ENCODE results near the gene ELFN2. TPM values are rescaled to one million over a fixed set of nuclear protein-coding genes. Genes with fewer than 3 reads are reported as not detected.

Gene ELFN2
- total and polyA plus RNA-seq, 12 donors: 0.04 to 3.3 (median 0.32) TPM; not detected in 2

GRCh38 chr22:37387793-37388192, 39.5 kb downstream of the ELFN2 start:
- DNase-seq: no peak
- intact Hi-C loops (cut with DNase I): no loop called here
- no peak for TF ChIP-seq CTCF (IDR thresholded peaks at IDR 0.05)
- no peak for TF ChIP-seq POLR2A (IDR thresholded peaks at IDR 0.05)
- H3K36me3 ChIP-seq (replicated peaks in 1 of 2): no peaks in the 10 kb centered on the region
- no peaks in the 10 kb centered on the region for H3K9me3 ChIP-seq (replicated peaks in 1 of 3)
- WGBS, 4 donors: 50 to 62% (median 57%) methylated on average over 10 of the region's 10 CpGs
- no peak overlapping the region for H3K27ac ChIP-seq
- no peaks in the 10 kb centered on the region for H3K4me1 ChIP-seq (replicated peaks in 1 of 2)
- H3K27me3 ChIP-seq: no peaks in the 10 kb centered on the region
- no peak overlapping the region for H3K4me3 ChIP-seq

- WGBS, 4 donors: 64 to 82% (median 76%) methylated on average over 4 to 19 of the region's 19 CpGs
- no peak overlapping the region for H3K4me3 ChIP-seq
- H3K4me1 ChIP-seq (replicated peaks in 1 of 2): no peaks in the 10 kb centered on the region
- no peaks in the 10 kb centered on the region for H3K36me3 ChIP-seq (replicated peaks in 1 of 2)
- no peak for DNase-seq
- H3K27ac ChIP-seq: no peak overlapping the region
- H3K27me3 ChIP-seq: no peaks in the 10 kb centered on the region
- TF ChIP-seq POLR2A (IDR thresholded peaks at IDR 0.05): no peak
- no peak for TF ChIP-seq CTCF (IDR thresholded peaks at IDR 0.05)
- H3K9me3 ChIP-seq (replicated peaks in 1 of 3): no peaks in the 10 kb centered on the region
- intact Hi-C loops (cut with DNase I): no loop called here
Measured at GRCh38 chr22:37386441-37386840, 40.8 kb downstream of the ELFN2 start.

GRCh38 chr22:37384691-37385090, 42.6 kb downstream of the ELFN2 start:
- Histone ChIP-seq H3K9me3 (replicated peaks in 1 of 3) (no peaks in the 10 kb centered on the region), H3K36me3 (replicated peaks in 1 of 2) (no peaks in the 10 kb centered on the region), H3K4me3 (no peak overlapping the region), H3K27me3 (no peaks in the 10 kb centered on the region), H3K27ac (no peak overlapping the region), H3K4me1 (replicated peaks in 1 of 2) (no peaks in the 10 kb centered on the region)
- WGBS, 4 donors: 67 to 90% (median 80%) methylated on average over 2 to 12 of the region's 12 CpGs
- TF ChIP-seq CTCF (IDR thresholded peaks at IDR 0.05) (no peak), POLR2A (IDR thresholded peaks at IDR 0.05) (no peak)
- DNase-seq: no peak
- intact Hi-C loops (cut with DNase I): no loop called here

GRCh38 chr22:37383341-37383740, 43.9 kb downstream of the ELFN2 start:
- peaks cover 3% of the 10 kb centered on the region for H3K27me3 ChIP-seq
- no peaks in the 10 kb centered on the region for H3K4me1 ChIP-seq (replicated peaks in 1 of 2)
- WGBS, 4 donors: 70 to 84% (median 75%) methylated on average over 8 to 9 of the region's 9 CpGs
- no peaks in the 10 kb centered on the region for H3K9me3 ChIP-seq (replicated peaks in 1 of 3)
- H3K4me3 ChIP-seq: no peak overlapping the region
- peak in 4 of 7 donors; percentile 16 to 48 (median 26) for DNase-seq
- H3K27ac ChIP-seq: no peak overlapping the region
- H3K36me3 ChIP-seq (replicated peaks in 1 of 2): no peaks in the 10 kb centered on the region
- no peak for TF ChIP-seq POLR2A (IDR thresholded peaks at IDR 0.05)
- no peak for TF ChIP-seq CTCF (IDR thresholded peaks at IDR 0.05)
- intact Hi-C loops (cut with DNase I): no loop called here
